ENCODE measurements around the gene AACS. TPM values are rescaled to one million over a fixed set of nuclear protein-coding genes. Genes with fewer than 3 reads are reported as not detected.

AACS gene
- polyA plus RNA-seq, 1 donor (not counting 4 experiments of a cell fraction or from before 2014, with no cell fraction given) = 27.0 TPM

DNA sequence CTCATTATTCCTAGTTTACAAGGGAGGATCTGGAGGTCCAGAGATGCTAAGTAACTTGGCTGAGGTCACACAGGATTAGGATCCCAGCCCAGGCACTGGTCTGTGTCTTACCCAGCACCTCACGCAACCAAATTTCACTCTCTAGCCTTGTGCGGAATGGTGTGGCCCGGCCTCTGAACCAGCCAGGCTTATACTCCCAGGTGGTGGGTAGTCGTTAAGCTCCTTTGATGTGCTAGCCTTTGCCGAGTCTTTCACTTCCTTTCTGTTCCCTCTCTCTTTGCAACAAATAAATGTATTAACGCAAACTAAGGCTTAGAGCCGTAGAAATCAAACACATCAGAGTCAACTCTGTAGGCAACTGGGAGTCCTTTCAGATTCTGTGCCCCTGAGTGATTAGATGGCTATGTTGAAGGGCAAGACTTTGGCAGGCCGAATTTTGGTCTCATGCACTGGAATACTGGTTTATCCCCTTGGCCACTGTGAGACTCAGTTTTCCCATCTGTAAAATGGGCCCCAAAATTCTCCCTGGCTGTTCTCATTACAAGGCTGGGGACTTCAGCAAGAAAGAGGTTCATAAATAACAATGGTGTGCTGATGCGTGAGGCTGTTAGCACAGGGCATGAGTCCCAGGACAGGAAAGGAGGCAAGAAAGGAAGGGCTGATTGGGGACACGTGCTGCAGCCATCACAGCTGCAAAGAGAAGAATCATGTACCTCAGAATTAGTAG lies 126.3 kb downstream of the AACS start:
- H2AFZ ChIP-seq (ENCODE audit: control insufficient read depth, low read length) = no peak overlapping the region
- no peak overlapping the region for H3K27ac ChIP-seq (ENCODE audit: control insufficient read depth, insufficient read depth, low read length)
- H3K4me1 ChIP-seq (ENCODE audit: control insufficient read depth, extremely low read depth, insufficient read depth, low read length) = peaks cover 2% of the 10 kb centered on the region
- no peak overlapping the region for H3K4me3 ChIP-seq (ENCODE audit: control insufficient read depth in 2 of 3, extremely low read depth in 1 of 3, insufficient read depth in 2 of 3, low read depth in 1 of 3, low read length in 3 of 3)
- no peaks in the 10 kb centered on the region for H3K9me3 ChIP-seq (ENCODE audit: control insufficient read depth, low read depth, low read length)
- dilution Hi-C loops (cut with MboI; ENCODE audit: extremely low pct_ligation_motif_present, low sequenced_read_pairs) = no loop called here
- H3K9ac ChIP-seq (ENCODE audit: control insufficient read depth, extremely low read depth, insufficient read depth, low read length) = no peak overlapping the region
- H3K79me2 ChIP-seq (ENCODE audit: control insufficient read depth, insufficient read depth, low read length) = no peaks in the 10 kb centered on the region
- no peaks in the 10 kb centered on the region for H3K9me1 ChIP-seq (ENCODE audit: control insufficient read depth, extremely low read depth, insufficient read depth, low read length)
- no peak overlapping the region for H3K4me2 ChIP-seq (ENCODE audit: control insufficient read depth, extremely low read depth, insufficient read depth, low read depth, low read length)
- no peak for FAIRE-seq
- peaks cover 31% of the 10 kb centered on the region for H3K27me3 ChIP-seq (ENCODE audit: control insufficient read depth, extremely low read depth, insufficient read depth, low read length)
- TF ChIP-seq, protein P1, sequence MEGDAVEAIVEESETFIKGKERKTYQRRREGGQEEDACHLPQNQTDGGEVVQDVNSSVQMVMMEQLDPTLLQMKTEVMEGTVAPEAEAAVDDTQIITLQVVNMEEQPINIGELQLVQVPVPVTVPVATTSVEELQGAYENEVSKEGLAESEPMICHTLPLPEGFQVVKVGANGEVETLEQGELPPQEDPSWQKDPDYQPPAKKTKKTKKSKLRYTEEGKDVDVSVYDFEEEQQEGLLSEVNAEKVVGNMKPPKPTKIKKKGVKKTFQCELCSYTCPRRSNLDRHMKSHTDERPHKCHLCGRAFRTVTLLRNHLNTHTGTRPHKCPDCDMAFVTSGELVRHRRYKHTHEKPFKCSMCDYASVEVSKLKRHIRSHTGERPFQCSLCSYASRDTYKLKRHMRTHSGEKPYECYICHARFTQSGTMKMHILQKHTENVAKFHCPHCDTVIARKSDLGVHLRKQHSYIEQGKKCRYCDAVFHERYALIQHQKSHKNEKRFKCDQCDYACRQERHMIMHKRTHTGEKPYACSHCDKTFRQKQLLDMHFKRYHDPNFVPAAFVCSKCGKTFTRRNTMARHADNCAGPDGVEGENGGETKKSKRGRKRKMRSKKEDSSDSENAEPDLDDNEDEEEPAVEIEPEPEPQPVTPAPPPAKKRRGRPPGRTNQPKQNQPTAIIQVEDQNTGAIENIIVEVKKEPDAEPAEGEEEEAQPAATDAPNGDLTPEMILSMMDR (optimal IDR thresholded peaks at IDR 0.05 in 1 of 3, IDR thresholded peaks at IDR 0.05 in 1 of 3, conservative IDR thresholded peaks at IDR 0.05 in 1 of 3; ENCODE audit: extremely low read depth in 1 of 3, insufficient read depth in 2 of 3, low read length in 3 of 3) = no peak
- TF ChIP-seq EZH2 (IDR thresholded peaks at IDR 0.05; ENCODE audit: low read length) = no peak
- no peaks in the 10 kb centered on the region for H3K36me3 ChIP-seq (ENCODE audit: control insufficient read depth in 2 of 2, extremely low read depth in 1 of 2, insufficient read depth in 2 of 2, low read length in 2 of 2)
- no peak for DNase-seq (ENCODE audit: low read depth, low spot score)
- no peaks in the 10 kb centered on the region for H4K20me1 ChIP-seq (ENCODE audit: control insufficient read depth, extremely low read depth, insufficient read depth, low read length)

- Histone ChIP-seq H3K9ac (ENCODE audit: control insufficient read depth, extremely low read depth, insufficient read depth, low read length) (no peak overlapping the region), H3K9me1 (ENCODE audit: control insufficient read depth, extremely low read depth, insufficient read depth, low read length) (no peaks in the 10 kb centered on the region), H3K9me3 (ENCODE audit: control insufficient read depth, low read depth, low read length) (no peaks in the 10 kb centered on the region), H3K79me2 (ENCODE audit: control insufficient read depth, insufficient read depth, low read length) (no peaks in the 10 kb centered on the region), H3K27ac (ENCODE audit: control insufficient read depth, insufficient read depth, low read length) (no peak overlapping the region), H3K4me2 (ENCODE audit: control insufficient read depth, extremely low read depth, insufficient read depth, low read depth, low read length) (no peak overlapping the region), H2AFZ (ENCODE audit: control insufficient read depth, low read length) (no peak overlapping the region), H4K20me1 (ENCODE audit: control insufficient read depth, extremely low read depth, insufficient read depth, low read length) (no peaks in the 10 kb centered on the region), H3K4me1 (ENCODE audit: control insufficient read depth, extremely low read depth, insufficient read depth, low read length) (peaks cover 2% of the 10 kb centered on the region), H3K36me3 (ENCODE audit: control insufficient read depth in 2 of 2, extremely low read depth in 1 of 2, insufficient read depth in 2 of 2, low read length in 2 of 2) (no peaks in the 10 kb centered on the region), H3K27me3 (ENCODE audit: control insufficient read depth, extremely low read depth, insufficient read depth, low read length) (peaks cover 21% of the 10 kb centered on the region), H3K4me3 (ENCODE audit: control insufficient read depth in 2 of 3, extremely low read depth in 1 of 3, insufficient read depth in 2 of 3, low read depth in 1 of 3, low read length in 3 of 3) (no peak overlapping the region)
- TF ChIP-seq EZH2 (IDR thresholded peaks at IDR 0.05; ENCODE audit: low read length) = no peak
- TF ChIP-seq, protein P1 (optimal IDR thresholded peaks at IDR 0.05 in 1 of 3, IDR thresholded peaks at IDR 0.05 in 1 of 3, conservative IDR thresholded peaks at IDR 0.05 in 1 of 3; ENCODE audit: extremely low read depth in 1 of 3, insufficient read depth in 2 of 3, low read length in 3 of 3) = no peak
- DNase-seq (ENCODE audit: low read depth, low spot score) (no peak), FAIRE-seq (no peak)
- dilution Hi-C loops (cut with MboI; ENCODE audit: extremely low pct_ligation_motif_present, low sequenced_read_pairs) = no loop called here
Measured at GRCh38 chr12:125192690-125193221, 127.5 kb downstream of the AACS start.

Small RNA genes within 50 kb of the gene (small RNA-seq; reads per million reads assigned to genes)
- 0 reads per million in 3 experiments for gene AC122688.1 (ENCODE audit: insufficient read length in 3 of 3, low read depth in 3 of 3, low replicate concordance in 1 of 3)

Other genes starting within 250 kb of the AACS start
- gene SCARB1, start 201.6 kb upstream of the AACS start, polyA plus RNA-seq = 40.9 to 80.6 TPM (median 41.4 TPM) in 3 replicates
- gene UBC, start 150.8 kb upstream of the AACS start, polyA plus RNA-seq = 2,363 to 3,215 TPM (median 2,781 TPM) in 3 replicates
- gene DHX37, start 76.3 kb upstream of the AACS start, polyA plus RNA-seq = 6.6 to 12.7 TPM (median 7.7 TPM) in 3 replicates
- 5.5 to 11.6 TPM (median 10.0 TPM) in 3 replicates for gene BRI3BP, start 71.8 kb upstream of the AACS start, polyA plus RNA-seq
- gene TMEM132B, start 121.0 kb downstream of the AACS start, polyA plus RNA-seq = 0.34 to 1.3 TPM (median 0.66 TPM) in 3 replicates